Activated CD8-positive, alpha-beta T cell treated with anti-CD3 and anti-CD28 coated beads for 36 hours (primary cell): ENCODE results near the gene PLCE1. TPM values are rescaled to one million over a fixed set of nuclear protein-coding genes. Genes with fewer than 3 reads are reported as not detected.

Experiments
- ATAC-seq: fragments of 200-7000 bp; cut with Tn5 transposase; one replicate; pipeline ENCODE4 v1.10.0; 2021; ENCODE audit warnings: mild to moderate bottlenecking, moderate library complexity
- CTCF ChIA-PET: fragments of 350-600 bp; sonication (Branson Sonifier 250); formaldehyde crosslinking; loops from one replicate; lab custom pipeline; 2021; ENCODE audit warnings: antibody characterized with exemption; lab: Charles Lee
- POLR2A ChIA-PET: fragments of 350-600 bp; sonication (Branson Sonifier 250); formaldehyde crosslinking; loops from one replicate; lab custom pipeline; 2021; ENCODE audit warnings: antibody characterized with exemption; lab: Charles Lee
- DNase-seq: peaks from one replicate; pipeline ENCODE4 v3.0.0-alpha.2; 2020
- H3K27ac Mint-ChIP-seq: one replicate; pipeline ENCODE4 v1.8.0; 2021; ENCODE audit warnings: mild to moderate bottlenecking, mixed read lengths
- H3K27me3 Mint-ChIP-seq: one replicate; pipeline ENCODE4 v1.8.0; 2021; ENCODE audit warnings: mixed read lengths
- H3K36me3 Mint-ChIP-seq: one replicate; pipeline ENCODE4 v1.8.0; 2021; ENCODE audit warnings: low read depth, mixed read lengths
- H3K4me1 Mint-ChIP-seq: one replicate; pipeline ENCODE4 v1.8.0; 2021; ENCODE audit warnings: low read depth, mixed read lengths
- H3K4me3 Mint-ChIP-seq: one replicate; pipeline ENCODE4 v1.8.0; 2021; ENCODE audit warnings: mild to moderate bottlenecking, moderate library complexity, mixed read lengths
- H3K9me3 Mint-ChIP-seq: one replicate; pipeline ENCODE4 v1.8.0; 2021; ENCODE audit warnings: mixed read lengths
- CTCF ChIP-seq: fragments of 200-600 bp; IDR thresholded peaks from one replicate; pipeline ENCODE4 v1.8.0; 2022; ENCODE audit warnings: antibody characterized with exemption, mild to moderate bottlenecking
- intact Hi-C: fragments of 100-400 bp; cut with micrococcal nuclease; formaldehyde crosslinking; loops from one replicate; pipeline ENCODE4 v1.10.0; 2022
- total RNA-seq, 2 experiments: library from RNA; stranded (reverse); gene quantifications; one replicate each; pipeline ENCODE4 v1.2.3, GENCODE V29; 2021

PLCE1 gene
- total RNA-seq, 2 experiments from 2014 or later: not detected

- Mint-ChIP-seq H3K9me3 (no peaks in the 10 kb centered on the region), H3K27ac (no peak overlapping the region), H3K36me3 (no peaks in the 10 kb centered on the region), H3K4me3 (no peak overlapping the region), H3K27me3 (peaks cover 4% of the 10 kb centered on the region), H3K4me1 (no peaks in the 10 kb centered on the region)
- ChIA-PET CTCF (no interaction called here), POLR2A (interaction anchor here (0.6 to 0.7 kb wide), 2 partner anchors 10 to 29 kb away, joined by 3 read pairs; no protein-coding TSS in a partner anchor)
- DNase-seq (no peak), ATAC-seq (no peak)
- intact Hi-C loops: no loop called here
- TF ChIP-seq CTCF: no peak
Measured at GRCh38 chr10:93973748-93974445, 19.8 kb upstream of the PLCE1 start.

GRCh38 chr10:93977442-93977841 lies 16.3 kb upstream of the PLCE1 start:
- H3K27ac Mint-ChIP-seq: no peak overlapping the region
- H3K36me3 Mint-ChIP-seq: no peaks in the 10 kb centered on the region
- H3K4me3 Mint-ChIP-seq: no peak overlapping the region
- H3K27me3 Mint-ChIP-seq: peaks cover 4% of the 10 kb centered on the region
- ChIA-PET POLR2A (no interaction called here), CTCF (no interaction called here)
- no peak for ATAC-seq
- no peak for TF ChIP-seq CTCF
- H3K9me3 Mint-ChIP-seq: no peaks in the 10 kb centered on the region
- intact Hi-C loops: no loop called here
- no peaks in the 10 kb centered on the region for H3K4me1 Mint-ChIP-seq
- DNase-seq: no peak

- Mint-ChIP-seq H3K4me3 (no peak overlapping the region), H3K9me3 (no peaks in the 10 kb centered on the region), H3K4me1 (no peaks in the 10 kb centered on the region), H3K36me3 (no peaks in the 10 kb centered on the region), H3K27ac (no peak overlapping the region), H3K27me3 (peaks cover 4% of the 10 kb centered on the region)
- ChIA-PET POLR2A (no interaction called here), CTCF (no interaction called here)
- intact Hi-C loops: no loop called here
- DNase-seq (no peak), ATAC-seq (no peak)
- TF ChIP-seq CTCF: no peak
Measured at GRCh38 chr10:93980486-93980885, 13.2 kb upstream of the PLCE1 start.

GRCh38 chr10:93991114-93991513 lies 2.6 kb upstream of the PLCE1 start:
- Mint-ChIP-seq H3K27ac (no peak overlapping the region), H3K4me3 (no peak overlapping the region), H3K4me1 (no peaks in the 10 kb centered on the region), H3K36me3 (no peaks in the 10 kb centered on the region), H3K9me3 (no peaks in the 10 kb centered on the region), H3K27me3 (peaks cover 50% of the 10 kb centered on the region)
- no peak for TF ChIP-seq CTCF
- intact Hi-C loops: no loop called here
- POLR2A ChIA-PET: no interaction called here
- ATAC-seq: no peak
- CTCF ChIA-PET: no interaction called here
- no peak for DNase-seq

GRCh38 chr10:93991596-93992284 lies 2.0 kb upstream of the PLCE1 start:
- Mint-ChIP-seq H3K36me3 (no peaks in the 10 kb centered on the region), H3K9me3 (no peaks in the 10 kb centered on the region)
- no peak for ATAC-seq

More at GRCh38 chr10:93991596-93992284, 2.0 kb upstream of the PLCE1 start:
- DNase-seq: no peak
- Mint-ChIP-seq H3K4me1 (no peaks in the 10 kb centered on the region), H3K27ac (no peak overlapping the region), H3K27me3 (peaks cover 54% of the 10 kb centered on the region), H3K4me3 (no peak overlapping the region)
- POLR2A ChIA-PET: no interaction called here
- no peak for TF ChIP-seq CTCF
- CTCF ChIA-PET: no interaction called here
- intact Hi-C loops: no loop called here
